ENCODE measurements around the gene SNX2. TPM values are rescaled to one million over a fixed set of nuclear protein-coding genes. Genes with fewer than 3 reads are reported as not detected.
A peak's percentile ranks its signal among the peaks of the same experiment; 100 is the strongest.

SNX2 gene
- total RNA-seq, 1 experiment from 2014 or later = 123 TPM

DNA sequence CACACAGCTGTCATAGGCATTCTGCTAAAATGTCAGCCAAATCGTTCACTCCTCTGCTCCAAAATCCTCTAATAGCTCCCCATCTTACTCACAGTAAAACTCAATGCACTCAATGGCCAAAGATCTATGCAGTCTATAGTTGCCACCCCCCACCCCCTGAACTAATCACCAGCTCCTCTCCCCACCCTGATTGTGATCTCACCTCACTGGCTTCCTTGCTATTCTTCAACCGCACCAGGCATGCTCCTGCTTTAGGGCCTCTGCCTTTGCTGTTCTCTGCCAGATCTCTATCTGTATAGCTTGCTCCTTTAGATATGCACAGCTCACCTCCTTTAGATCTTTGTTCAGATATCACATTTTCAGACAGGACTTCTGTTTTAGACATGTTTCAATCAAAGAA lies 33.2 kb upstream of the SNX2 start:
- no peaks in the 10 kb centered on the region for H3K36me3 Mint-ChIP-seq (ENCODE audit: insufficient read depth, unreplicated experiment)
- H3K9me3 Mint-ChIP-seq (ENCODE audit: unreplicated experiment) = no peaks in the 10 kb centered on the region
- Histone ChIP-seq H3K36me3 (ENCODE audit: control insufficient read depth, insufficient read depth, low read length) (no peaks in the 10 kb centered on the region), H3K27me3 (replicated peaks; ENCODE audit: control insufficient read depth, insufficient read depth, low read length) (no peaks in the 10 kb centered on the region), H3K4me1 (0 out of 2 replicates have a peak, but pooled peaks cover 4% of the 10 kb centered on the region), H3K4me3 (ENCODE audit: low read depth, low read length) (no peak overlapping the region), H3K9me3 (no peaks in the 10 kb centered on the region)
- ChIA-PET CTCF (interaction anchor here (0.7 kb wide), 1 partner anchor 222 kb away, joined by 3 read pairs; no protein-coding TSS in a partner anchor), POLR2A (interaction anchor here (0.5 kb wide), 1 partner anchor 76 kb away, joined by 6 read pairs; no protein-coding TSS in a partner anchor)
- H3K27ac Mint-ChIP-seq (ENCODE audit: unreplicated experiment) = peak overlapping the region; percentile 0
- peak in 1 of 2 experiments; percentile 37 for DNase-seq
- TF ChIP-seq CTCF (IDR thresholded peaks at IDR 0.05; ENCODE audit: insufficient read depth in 1 of 2, low read depth in 1 of 2, low read length in 1 of 2, severe bottlenecking in 1 of 2, unreplicated experiment in 1 of 2) = no peak
- intact Hi-C loops (cut with micrococcal nuclease; ENCODE audit: unreplicated experiment) = no loop called here
- H3K4me1 Mint-ChIP-seq (ENCODE audit: low read depth, unreplicated experiment) = peaks cover 14% of the 10 kb centered on the region
- H3K4me3 Mint-ChIP-seq (ENCODE audit: unreplicated experiment) = no peak overlapping the region
- BruUV-seq (replicated peaks) = no TSS peak
- H3K27me3 Mint-ChIP-seq (ENCODE audit: insufficient read depth, unreplicated experiment) = no peaks in the 10 kb centered on the region

DNA sequence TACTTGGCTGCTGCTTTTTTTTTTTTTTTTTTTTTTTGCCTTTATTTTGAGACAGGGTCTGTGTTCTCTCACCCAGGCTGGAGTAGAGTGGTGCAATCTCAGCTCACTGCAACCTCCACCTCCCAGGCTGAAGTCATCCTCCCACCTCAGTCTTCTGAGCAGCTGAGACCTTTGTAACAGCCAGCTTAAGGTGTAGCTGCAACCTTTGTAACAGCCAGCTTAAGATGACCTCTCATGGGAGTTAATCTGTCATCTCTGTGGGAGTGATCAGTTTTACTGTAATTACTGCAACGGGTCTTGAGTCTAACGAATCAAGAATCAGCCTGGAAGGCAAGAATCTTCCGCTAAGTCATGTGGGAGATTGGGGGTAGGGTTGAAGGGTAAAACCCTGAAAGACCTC lies 31.6 kb upstream of the SNX2 start:
- Histone ChIP-seq H3K4me3 (ENCODE audit: low read depth, low read length) (no peak overlapping the region), H3K27me3 (replicated peaks; ENCODE audit: control insufficient read depth, insufficient read depth, low read length) (no peaks in the 10 kb centered on the region), H3K36me3 (ENCODE audit: control insufficient read depth, insufficient read depth, low read length) (no peaks in the 10 kb centered on the region), H3K4me1 (0 out of 2 replicates have a peak, but pooled peaks cover 4% of the 10 kb centered on the region), H3K9me3 (no peaks in the 10 kb centered on the region)
- H3K36me3 Mint-ChIP-seq (ENCODE audit: insufficient read depth, unreplicated experiment) = no peaks in the 10 kb centered on the region
- no peak overlapping the region for H3K27ac Mint-ChIP-seq (ENCODE audit: unreplicated experiment)
- DNase-seq = no peak
- intact Hi-C loops (cut with micrococcal nuclease; ENCODE audit: unreplicated experiment) = no loop called here
- BruUV-seq (replicated peaks) = no TSS peak
- TF ChIP-seq CTCF (IDR thresholded peaks at IDR 0.05; ENCODE audit: insufficient read depth in 1 of 2, low read depth in 1 of 2, low read length in 1 of 2, severe bottlenecking in 1 of 2, unreplicated experiment in 1 of 2) = no peak
- CTCF ChIA-PET = no interaction called here
- POLR2A ChIA-PET = no interaction called here
- H3K27me3 Mint-ChIP-seq (ENCODE audit: insufficient read depth, unreplicated experiment) = no peaks in the 10 kb centered on the region
- peaks cover 14% of the 10 kb centered on the region for H3K4me1 Mint-ChIP-seq (ENCODE audit: low read depth, unreplicated experiment)
- no peak overlapping the region for H3K4me3 Mint-ChIP-seq (ENCODE audit: unreplicated experiment)
- H3K9me3 Mint-ChIP-seq (ENCODE audit: unreplicated experiment) = no peaks in the 10 kb centered on the region

- no TSS peak for BruUV-seq (replicated peaks)
- TF ChIP-seq CTCF (IDR thresholded peaks at IDR 0.05; ENCODE audit: insufficient read depth in 1 of 2, low read depth in 1 of 2, low read length in 1 of 2, severe bottlenecking in 1 of 2, unreplicated experiment in 1 of 2) = no peak
- no peaks in the 10 kb centered on the region for H3K36me3 ChIP-seq (ENCODE audit: control insufficient read depth, insufficient read depth, low read length)
- no peak for DNase-seq
- H3K9me3 ChIP-seq = no peaks in the 10 kb centered on the region
- no peak overlapping the region for H3K27ac Mint-ChIP-seq (ENCODE audit: unreplicated experiment)
- H3K4me1 Mint-ChIP-seq (ENCODE audit: low read depth, unreplicated experiment) = peaks cover 14% of the 10 kb centered on the region
- CTCF ChIA-PET = no interaction called here
- POLR2A ChIA-PET = no interaction called here
- no peak overlapping the region for H3K4me3 Mint-ChIP-seq (ENCODE audit: unreplicated experiment)
- H3K27me3 ChIP-seq (replicated peaks; ENCODE audit: control insufficient read depth, insufficient read depth, low read length) = no peaks in the 10 kb centered on the region
- H3K4me3 ChIP-seq (ENCODE audit: low read depth, low read length) = no peak overlapping the region
- H3K9me3 Mint-ChIP-seq (ENCODE audit: unreplicated experiment) = no peaks in the 10 kb centered on the region
- H3K36me3 Mint-ChIP-seq (ENCODE audit: insufficient read depth, unreplicated experiment) = no peaks in the 10 kb centered on the region
- intact Hi-C loops (cut with micrococcal nuclease; ENCODE audit: unreplicated experiment) = no loop called here
- peaks cover 4% of the 10 kb centered on the region; the same call in 1 of the 2 replicates for H3K4me1 ChIP-seq
- H3K27me3 Mint-ChIP-seq (ENCODE audit: insufficient read depth, unreplicated experiment) = no peaks in the 10 kb centered on the region
These were observed 29.3 kb upstream of the SNX2 start for GRCh38 chr5:122745597-122745996.
